Fibroblast of lung (primary cell): Measurements from ENCODE around the gene CFAP57. TPM values are rescaled to one million over a fixed set of nuclear protein-coding genes. Genes with fewer than 3 reads are reported as not detected.

Experiments used
- DNase-seq, 2 donors: peaks; one replicate each; pipeline versions ENCODE4 v3.0.0 to v3.0.0-alpha.2; 2010; ENCODE audit warnings: low read depth in 2 of 2
- H2AFZ ChIP-seq: 2 replicates; pipeline ENCODE4 v1.5.1; 2012; ENCODE audit warnings: low read length, control low read depth, inconsistent platforms
- H3K27ac ChIP-seq: 2 replicates; pipeline ENCODE4 v1.5.1; 2011; ENCODE audit warnings: low read length, control low read depth; ENCODE audit not compliant: insufficient read depth
- H3K27me3 ChIP-seq: 2 replicates; pipeline ENCODE4 v1.5.1; 2011; ENCODE audit warnings: mild to moderate bottlenecking, low read length; ENCODE audit not compliant: control insufficient read depth, insufficient read depth
- H3K36me3 ChIP-seq: 2 replicates; pipeline ENCODE4 v1.5.1; 2011; ENCODE audit warnings: low read length; ENCODE audit not compliant: control insufficient read depth, insufficient read depth
- H3K4me1 ChIP-seq: 2 replicates; pipeline ENCODE4 v1.5.1; 2011; ENCODE audit warnings: low read length; ENCODE audit not compliant: control insufficient read depth, insufficient read depth; ENCODE audit errors: extremely low read depth
- H3K4me2 ChIP-seq: 2 replicates; pipeline ENCODE4 v1.5.1; 2011; ENCODE audit warnings: low read length, control low read depth; ENCODE audit not compliant: insufficient read depth; ENCODE audit errors: extremely low read depth
- H3K4me3 ChIP-seq, 4 experiments: fragments of 200-600 bp in 1 of 4; sonication (generic) in 1 of 4; replicated peaks in 1 of 4; 2 replicates each; pipeline ENCODE4 v1.5.1; 2011 to 2016; ENCODE audit warnings: low read length in 4 of 4, low read depth in 3 of 4, mild to moderate bottlenecking in 3 of 4, control low read depth in 2 of 4, inconsistent platforms in 1 of 4, mixed read lengths in 1 of 4; ENCODE audit not compliant: insufficient read depth in 1 of 4; ENCODE audit errors: control extremely low read depth in 1 of 4
- H3K79me2 ChIP-seq: 2 replicates; pipeline ENCODE4 v1.5.1; 2012; ENCODE audit warnings: mild to moderate bottlenecking, low read length, inconsistent platforms; ENCODE audit not compliant: control insufficient read depth, insufficient read depth
- H3K9ac ChIP-seq: 2 replicates; pipeline ENCODE4 v1.5.1; 2011; ENCODE audit warnings: mild to moderate bottlenecking, low read length, control low read depth; ENCODE audit not compliant: insufficient read depth
- H3K9me3 ChIP-seq: 2 replicates; pipeline ENCODE4 v1.5.1; 2012; ENCODE audit warnings: low read depth, low read length; ENCODE audit not compliant: control insufficient read depth, insufficient read depth
- H4K20me1 ChIP-seq: 2 replicates; pipeline ENCODE4 v1.5.1; 2011; ENCODE audit warnings: low read length; ENCODE audit not compliant: control insufficient read depth, insufficient read depth; ENCODE audit errors: extremely low read depth
- CTCF ChIP-seq, 2 donors: IDR thresholded peaks in 1 of 2; conservative IDR thresholded peaks in 1 of 2; 1 replicate in 1 of 2; 2 replicates in 1 of 2; pipeline ENCODE4 v1.5.1; 2011 to 2012; ENCODE audit warnings: low read length in 2 of 2, control low read depth in 1 of 2, inconsistent platforms in 1 of 2, low read depth in 1 of 2, mild to moderate bottlenecking in 1 of 2
- EZH2 ChIP-seq: IDR thresholded peaks from 2 replicates; pipeline ENCODE4 v1.5.1; 2012; ENCODE audit warnings: low read length, control low read depth, mild to moderate bottlenecking; ENCODE audit errors: missing control alignments
- polyA plus RNA-seq, 2 donors: library from polyadenylated mRNA; depleted of rRNA in 1 of 2; stranded (reverse) in 1 of 2; unstranded in 1 of 2; fragments of >200 nt; gene quantifications; 2 replicates each; pipeline ENCODE4 v1.2.1, GENCODE V29; 2011 to 2012; ENCODE audit warnings: missing spikeins in 1 of 2
- total RNA-seq: library from RNA; depleted of rRNA; stranded (reverse); fragments of >200 nt; gene quantifications from 2 replicates; pipeline ENCODE4 v1.2.1, GENCODE V29; 2014

Gene CFAP57
- total and polyA plus RNA-seq, 2 donors (not counting 1 experiment from before 2014, with no cell fraction given): 0.17 to 0.22 TPM

- Histone ChIP-seq H3K27ac (no peak overlapping the region), H2AFZ (no peak overlapping the region), H3K4me1 (no peaks in the 10 kb centered on the region), H3K9ac (no peak overlapping the region), H4K20me1 (no peaks in the 10 kb centered on the region), H3K9me3 (no peaks in the 10 kb centered on the region), H3K4me3 (no peak overlapping the region), H3K4me2 (no peak overlapping the region), H3K79me2 (no peaks in the 10 kb centered on the region), H3K27me3 (peaks cover 3% of the 10 kb centered on the region), H3K36me3 (no peaks in the 10 kb centered on the region)
- DNase-seq: no peak
- TF ChIP-seq CTCF (conservative IDR thresholded peaks at IDR 0.05 in 1 of 2, IDR thresholded peaks at IDR 0.05 in 1 of 2; ENCODE audit: low read depth in 1 of 2, low read length in 2 of 2) (no peak), EZH2 (no peak)
These were observed 32.1 kb upstream of the CFAP57 start for GRCh38 chr1:43140010-43140409.

GRCh38 chr1:43140583-43140982 lies 31.5 kb upstream of the CFAP57 start:
- Histone ChIP-seq H3K27ac (no peak overlapping the region), H3K9ac (no peak overlapping the region), H3K4me3 (no peak overlapping the region), H3K79me2 (no peaks in the 10 kb centered on the region), H3K36me3 (no peaks in the 10 kb centered on the region), H3K9me3 (no peaks in the 10 kb centered on the region), H3K27me3 (peaks cover 3% of the 10 kb centered on the region), H3K4me2 (no peak overlapping the region), H4K20me1 (no peaks in the 10 kb centered on the region), H3K4me1 (no peaks in the 10 kb centered on the region), H2AFZ (no peak overlapping the region)
- no peak for DNase-seq
- no peak for TF ChIP-seq EZH2
- TF ChIP-seq CTCF (conservative IDR thresholded peaks at IDR 0.05 in 1 of 2, IDR thresholded peaks at IDR 0.05 in 1 of 2; ENCODE audit: low read depth in 1 of 2, low read length in 2 of 2): no peak

- DNase-seq: no peak
- Histone ChIP-seq H3K27ac (no peak overlapping the region), H3K9me3 (no peaks in the 10 kb centered on the region), H3K27me3 (peaks cover 5% of the 10 kb centered on the region), H4K20me1 (no peaks in the 10 kb centered on the region), H3K9ac (no peak overlapping the region), H3K4me3 (no peak overlapping the region), H3K79me2 (no peaks in the 10 kb centered on the region), H3K36me3 (no peaks in the 10 kb centered on the region), H2AFZ (no peak overlapping the region), H3K4me2 (no peak overlapping the region), H3K4me1 (no peaks in the 10 kb centered on the region)
- TF ChIP-seq EZH2 (no peak), CTCF (conservative IDR thresholded peaks at IDR 0.05 in 1 of 2, IDR thresholded peaks at IDR 0.05 in 1 of 2; ENCODE audit: low read depth in 1 of 2, low read length in 2 of 2) (peak; percentile 22 to 25)
These were observed 28.7 kb upstream of the CFAP57 start for GRCh38 chr1:43143441-43143888.
